ENCODE data around the gene SCRN1.

DNA sequence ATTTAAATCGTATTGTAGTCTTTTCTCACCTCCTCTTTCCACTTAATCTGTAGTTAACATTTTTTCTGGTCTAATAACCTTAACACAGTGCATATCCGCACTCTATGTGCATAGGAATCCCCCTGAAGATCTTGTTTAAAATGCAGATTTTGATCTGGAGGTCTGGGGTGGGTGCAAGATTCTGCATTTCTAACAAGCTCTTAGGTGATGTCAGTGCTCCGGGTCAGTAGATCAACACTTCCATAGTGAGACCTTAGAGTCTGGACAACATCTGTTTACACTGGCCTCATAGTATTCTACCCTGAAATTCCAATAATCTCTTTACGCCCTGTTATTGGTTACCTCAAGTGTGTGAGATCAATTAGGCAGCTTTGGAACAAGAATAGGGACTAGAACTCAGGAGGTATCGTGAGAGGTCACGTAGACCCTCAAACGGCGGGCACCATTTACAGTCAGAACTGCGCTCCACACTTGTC lies 38.2 kb upstream of the SCRN1 start:
- TF ChIP-seq GATA2 (IDR thresholded peaks at IDR 0.05; ENCODE audit: low read depth, low read length) (no peak; the same call in 1 of the 2 replicates), GATA3 (IDR thresholded peaks at IDR 0.05; ENCODE audit: low read depth, low read length) (no peak)

All from SH-SY5Y (cell line).